GM19397 (cell line): Measurements from ENCODE around the gene PSMB7.

Experiments
- ATAC-seq: cut with Tn5 transposase; IDR thresholded peaks from one replicate; pipeline ENCODE4 v1.9.1; 2021; ENCODE audit warnings: mild to moderate bottlenecking, moderate library complexity; ENCODE audit not compliant: unreplicated experiment

PSMB7 gene

GRCh38 chr9:124330011-124330697, 85.1 kb downstream of the PSMB7 start:
- ATAC-seq: no peak

GRCh38 chr9:124329206-124329792, 85.9 kb downstream of the PSMB7 start:
- ATAC-seq: no peak

GRCh38 chr9:124328285-124328684, 87.0 kb downstream of the PSMB7 start:
- no peak for ATAC-seq

- no peak for ATAC-seq
These were observed 87.8 kb downstream of the PSMB7 start for GRCh38 chr9:124327491-124327890.

GRCh38 chr9:124326378-124326777, 88.9 kb downstream of the PSMB7 start:
- no peak for ATAC-seq

- ATAC-seq: no peak
These were observed 89.4 kb downstream of the PSMB7 start for GRCh38 chr9:124325816-124326215.

GRCh38 chr9:124323904-124324303, 91.3 kb downstream of the PSMB7 start:
- no peak for ATAC-seq

- no peak for ATAC-seq
These were observed 92.4 kb downstream of the PSMB7 start for GRCh38 chr9:124322618-124323432.

GRCh38 chr9:124321935-124322334, 93.3 kb downstream of the PSMB7 start:
- no peak for ATAC-seq

- ATAC-seq: no peak
These were observed 93.8 kb downstream of the PSMB7 start for GRCh38 chr9:124321416-124321815.

- no peak for ATAC-seq
These were observed 94.9 kb downstream of the PSMB7 start for GRCh38 chr9:124320062-124320973.

GRCh38 chr9:124315882-124316281, 99.4 kb downstream of the PSMB7 start:
- no peak for ATAC-seq

- ATAC-seq: no peak
These were observed 101.3 kb downstream of the PSMB7 start for GRCh38 chr9:124313940-124314339.

- ATAC-seq: no peak
These were observed 102.7 kb downstream of the PSMB7 start for GRCh38 chr9:124312290-124313265.

GRCh38 chr9:124311283-124311682, 104.0 kb downstream of the PSMB7 start:
- no peak for ATAC-seq

- ATAC-seq: no peak
These were observed 105.6 kb downstream of the PSMB7 start for GRCh38 chr9:124309667-124310084.

GRCh38 chr9:124308606-124309491, 106.4 kb downstream of the PSMB7 start:
- ATAC-seq: no peak

GRCh38 chr9:124307379-124308030, 107.7 kb downstream of the PSMB7 start:
- ATAC-seq: no peak
